ENCODE measurements around the gene H1-8.

DNA sequence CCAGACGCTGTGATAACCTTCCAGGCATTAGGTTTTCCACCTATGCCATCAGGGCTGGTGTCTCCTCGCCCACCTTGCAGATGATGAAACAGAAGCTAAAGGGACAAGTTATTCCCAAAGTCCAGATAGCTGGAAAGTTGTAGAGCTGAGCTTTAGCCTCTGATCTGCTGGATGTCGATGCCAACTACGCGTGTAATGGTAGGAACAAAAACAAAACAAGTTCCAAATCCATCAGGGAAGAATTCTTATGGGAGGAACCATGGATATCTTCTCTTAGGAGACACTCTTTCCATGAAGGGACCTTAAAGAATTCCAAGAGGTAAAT is 42.7 kb upstream of the H1-8 start:
- TF ChIP-seq, protein P1, sequence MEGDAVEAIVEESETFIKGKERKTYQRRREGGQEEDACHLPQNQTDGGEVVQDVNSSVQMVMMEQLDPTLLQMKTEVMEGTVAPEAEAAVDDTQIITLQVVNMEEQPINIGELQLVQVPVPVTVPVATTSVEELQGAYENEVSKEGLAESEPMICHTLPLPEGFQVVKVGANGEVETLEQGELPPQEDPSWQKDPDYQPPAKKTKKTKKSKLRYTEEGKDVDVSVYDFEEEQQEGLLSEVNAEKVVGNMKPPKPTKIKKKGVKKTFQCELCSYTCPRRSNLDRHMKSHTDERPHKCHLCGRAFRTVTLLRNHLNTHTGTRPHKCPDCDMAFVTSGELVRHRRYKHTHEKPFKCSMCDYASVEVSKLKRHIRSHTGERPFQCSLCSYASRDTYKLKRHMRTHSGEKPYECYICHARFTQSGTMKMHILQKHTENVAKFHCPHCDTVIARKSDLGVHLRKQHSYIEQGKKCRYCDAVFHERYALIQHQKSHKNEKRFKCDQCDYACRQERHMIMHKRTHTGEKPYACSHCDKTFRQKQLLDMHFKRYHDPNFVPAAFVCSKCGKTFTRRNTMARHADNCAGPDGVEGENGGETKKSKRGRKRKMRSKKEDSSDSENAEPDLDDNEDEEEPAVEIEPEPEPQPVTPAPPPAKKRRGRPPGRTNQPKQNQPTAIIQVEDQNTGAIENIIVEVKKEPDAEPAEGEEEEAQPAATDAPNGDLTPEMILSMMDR (IDR thresholded peaks at IDR 0.05) = no peak
- TF ChIP-seq EP300 (IDR thresholded peaks at IDR 0.05) = no peak
- TF ChIP-seq POLR2A (IDR thresholded peaks at IDR 0.05; ENCODE audit: low read depth) = no peak
